OCI-LY7 (cell line): ENCODE results near the gene KCNQ1. TPM values are rescaled to one million over a fixed set of nuclear protein-coding genes. Genes with fewer than 3 reads are reported as not detected.

Experiments used
- BruUV-seq: library from RNA; stranded (reverse); fragments of 400-500 nt; replicated peaks from 2 replicates; lab custom pipeline; 2021; lab: Mats Ljungman, UMichigan
- CTCF ChIA-PET: fragments of 300-600 bp; sonication (Branson Sonifier 250); formaldehyde crosslinking; loops from one replicate; lab custom pipeline; 2022; ENCODE audit warnings: antibody characterized with exemption; ENCODE audit not compliant: unreplicated experiment; lab: Charles Lee
- POLR2A ChIA-PET: fragments of 300-600 bp; sonication (Branson Sonifier 250); formaldehyde crosslinking; loops from one replicate; lab custom pipeline; 2022; ENCODE audit warnings: antibody characterized with exemption; lab: Charles Lee
- DNase-seq: peaks from one replicate; pipeline ENCODE4 v3.0.0-alpha.2; 2015; ENCODE audit warnings: low spot score
- H2AFZ ChIP-seq: fragments of 200-600 bp; sonication (generic), shearing (Covaris generic); 2 replicates; pipeline ENCODE4 v1.6.1; 2014; ENCODE audit warnings: mild to moderate bottlenecking, antibody characterized with exemption, low read length, moderate library complexity
- H3K27ac ChIP-seq: fragments of 200-600 bp; sonication (generic); 2 replicates; pipeline ENCODE4 v1.5.1; 2014; ENCODE audit warnings: mixed run types, low read depth, mild to moderate bottlenecking, moderate library complexity, low read length, inconsistent platforms; ENCODE audit not compliant: poor library complexity, severe bottlenecking
- H3K36me3 ChIP-seq: fragments of 200-600 bp; sonication (generic); 2 replicates; pipeline ENCODE4 v1.6.1; 2014; ENCODE audit warnings: mild to moderate bottlenecking, antibody characterized with exemption, low read length, moderate library complexity, mixed read lengths; ENCODE audit not compliant: insufficient read depth
- H3K4me1 ChIP-seq: fragments of 200-600 bp; sonication (generic); 2 replicates; pipeline ENCODE4 v1.5.1; 2014; ENCODE audit warnings: mild to moderate bottlenecking, low read length; ENCODE audit not compliant: insufficient read depth, poor library complexity, severe bottlenecking
- H3K4me2 ChIP-seq: fragments of 200-600 bp; sonication (generic); 2 replicates; pipeline ENCODE4 v1.6.1; 2014; ENCODE audit warnings: mild to moderate bottlenecking, low read length
- H3K4me3 ChIP-seq: fragments of 200-600 bp; sonication (generic); 2 replicates; pipeline ENCODE4 v1.5.1; 2014; ENCODE audit warnings: mild to moderate bottlenecking, low read depth, low read length; ENCODE audit not compliant: poor library complexity, severe bottlenecking
- H3K79me2 ChIP-seq: fragments of 200-600 bp; sonication (generic); 2 replicates; pipeline ENCODE4 v1.6.1; 2016; ENCODE audit warnings: low read depth, mild to moderate bottlenecking, low read length, moderate library complexity, mixed read lengths; ENCODE audit not compliant: insufficient read depth
- H3K9me2 ChIP-seq: fragments of 200-600 bp; sonication (generic); 2 replicates; pipeline ENCODE4 v1.6.1; 2016; ENCODE audit warnings: mild to moderate bottlenecking, low read length, mixed read lengths; ENCODE audit not compliant: insufficient read depth
- H3K9me3 ChIP-seq: fragments of 200-600 bp; sonication (generic); 2 replicates; pipeline ENCODE4 v1.6.1; 2014; ENCODE audit warnings: mild to moderate bottlenecking, mixed run types, low read length, mixed read lengths
- H4K20me1 ChIP-seq: fragments of 200-600 bp; sonication (generic); 2 replicates; pipeline ENCODE4 v1.6.1; 2014; ENCODE audit warnings: mild to moderate bottlenecking, antibody characterized with exemption, low read length, moderate library complexity, mixed read lengths; ENCODE audit not compliant: insufficient read depth
- EZH2phosphoT487 ChIP-seq: fragments of 200-600 bp; sonication (generic); IDR thresholded peaks from 2 replicates; pipeline ENCODE4 v1.6.1; 2018; ENCODE audit warnings: low read depth, borderline replicate concordance, mild to moderate bottlenecking, mixed run types, antibody characterized with exemption, low read length, moderate library complexity, mixed read lengths
- intact Hi-C: fragments of 100-400 bp; cut with micrococcal nuclease; formaldehyde crosslinking; loops from one replicate; pipeline ENCODE4 v1.10.0; 2022; ENCODE audit not compliant: unreplicated experiment
- total RNA-seq, 2 experiments: library from RNA; depleted of rRNA in 1 of 2; stranded (reverse); fragments of >200 nt in 1 of 2; shearing (Covaris generic) in 1 of 2; gene quantifications; 2 replicates each; pipeline ENCODE4 v1.2.3, GENCODE V29; 2014 to 2022
- TF ChIP-seq, protein P1 (sequence below): fragments of 200-600 bp; sonication (generic); conservative IDR thresholded peaks from 2 replicates; pipeline ENCODE4 v1.5.1; 2014; ENCODE audit warnings: mild to moderate bottlenecking, antibody characterized with exemption, low read length, moderate library complexity, mixed read lengths

KCNQ1 gene
- total RNA-seq, 2 experiments from 2014 or later: 0.22 to 1.3 TPM

DNA sequence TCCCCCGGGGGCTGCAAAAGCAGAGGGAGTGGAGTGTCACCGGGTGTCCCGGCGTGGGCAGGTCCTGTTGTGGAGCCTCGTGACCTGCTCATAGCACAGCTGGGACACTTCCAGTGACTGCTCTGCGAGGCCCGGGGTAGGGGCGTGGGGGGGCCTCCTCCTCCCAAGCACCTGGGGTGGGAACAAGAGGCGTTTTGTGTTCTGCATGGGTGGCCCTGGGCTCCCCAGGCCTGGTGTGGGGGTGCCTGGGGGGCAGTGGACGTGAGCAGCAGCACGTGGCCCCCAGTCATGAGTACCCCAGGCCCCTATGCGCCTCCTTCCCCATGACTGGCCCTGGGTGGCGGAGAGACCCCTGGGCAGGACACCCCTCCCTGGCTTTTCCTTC lies 104.7 kb downstream of the KCNQ1 start:
- no peak overlapping the region for H2AFZ ChIP-seq
- intact Hi-C loops: no loop called here
- H3K9me3 ChIP-seq: no peaks in the 10 kb centered on the region
- no peak overlapping the region for H3K4me2 ChIP-seq
- no TSS peak for BruUV-seq
- H3K4me1 ChIP-seq: no peaks in the 10 kb centered on the region
- no peaks in the 10 kb centered on the region for H3K79me2 ChIP-seq
- DNase-seq: no peak
- no peak overlapping the region for H3K27ac ChIP-seq
- no peak for TF ChIP-seq EZH2phosphoT487
- TF ChIP-seq, protein P1, sequence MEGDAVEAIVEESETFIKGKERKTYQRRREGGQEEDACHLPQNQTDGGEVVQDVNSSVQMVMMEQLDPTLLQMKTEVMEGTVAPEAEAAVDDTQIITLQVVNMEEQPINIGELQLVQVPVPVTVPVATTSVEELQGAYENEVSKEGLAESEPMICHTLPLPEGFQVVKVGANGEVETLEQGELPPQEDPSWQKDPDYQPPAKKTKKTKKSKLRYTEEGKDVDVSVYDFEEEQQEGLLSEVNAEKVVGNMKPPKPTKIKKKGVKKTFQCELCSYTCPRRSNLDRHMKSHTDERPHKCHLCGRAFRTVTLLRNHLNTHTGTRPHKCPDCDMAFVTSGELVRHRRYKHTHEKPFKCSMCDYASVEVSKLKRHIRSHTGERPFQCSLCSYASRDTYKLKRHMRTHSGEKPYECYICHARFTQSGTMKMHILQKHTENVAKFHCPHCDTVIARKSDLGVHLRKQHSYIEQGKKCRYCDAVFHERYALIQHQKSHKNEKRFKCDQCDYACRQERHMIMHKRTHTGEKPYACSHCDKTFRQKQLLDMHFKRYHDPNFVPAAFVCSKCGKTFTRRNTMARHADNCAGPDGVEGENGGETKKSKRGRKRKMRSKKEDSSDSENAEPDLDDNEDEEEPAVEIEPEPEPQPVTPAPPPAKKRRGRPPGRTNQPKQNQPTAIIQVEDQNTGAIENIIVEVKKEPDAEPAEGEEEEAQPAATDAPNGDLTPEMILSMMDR: no peak
- no peak overlapping the region for H3K4me3 ChIP-seq
- H4K20me1 ChIP-seq: no peaks in the 10 kb centered on the region
- CTCF ChIA-PET: no interaction called here
- no peaks in the 10 kb centered on the region for H3K9me2 ChIP-seq
- no peaks in the 10 kb centered on the region for H3K36me3 ChIP-seq
- POLR2A ChIA-PET: no interaction called here

DNA sequence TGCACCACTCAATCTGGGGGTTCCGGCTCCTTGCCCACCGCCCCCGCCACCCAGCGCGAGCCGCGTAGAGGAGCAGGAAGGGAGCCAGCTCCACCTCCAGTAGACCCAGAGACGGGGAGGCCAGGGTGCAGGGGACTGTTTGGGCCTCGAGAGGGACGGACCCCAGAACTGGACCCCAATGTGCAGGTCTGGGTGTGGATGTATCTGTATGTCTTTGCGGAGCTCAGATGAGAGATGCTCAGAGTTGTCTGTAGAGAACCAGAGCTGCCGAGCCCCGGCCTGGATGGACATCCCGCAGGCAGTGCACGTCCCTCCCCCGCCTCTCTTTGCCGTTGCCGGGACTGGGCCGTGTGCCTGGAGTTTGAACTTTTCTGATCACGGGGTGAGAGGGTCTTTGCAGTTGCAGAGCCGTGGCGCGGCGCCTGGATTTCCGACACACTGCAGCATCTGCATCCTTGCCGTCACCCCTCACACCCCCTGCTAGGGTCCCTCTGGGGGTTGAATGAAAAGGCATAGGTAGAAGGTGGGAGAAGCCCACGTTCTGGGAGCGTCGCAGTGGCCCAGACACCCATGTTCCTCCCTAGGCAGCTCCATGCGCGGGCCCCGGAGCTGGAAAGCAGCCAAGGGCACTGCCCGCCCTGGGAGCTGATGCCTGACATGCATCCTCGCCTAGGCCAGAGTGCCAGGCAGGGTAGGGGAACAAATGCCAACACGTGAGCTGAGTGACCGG lies 105.2 kb downstream of the KCNQ1 start:
- Histone ChIP-seq H3K9me3 (no peaks in the 10 kb centered on the region), H3K4me1 (no peaks in the 10 kb centered on the region), H4K20me1 (no peaks in the 10 kb centered on the region), H2AFZ (no peak overlapping the region), H3K27ac (no peak overlapping the region), H3K4me2 (no peak overlapping the region), H3K4me3 (no peak overlapping the region), H3K9me2 (no peaks in the 10 kb centered on the region), H3K79me2 (no peaks in the 10 kb centered on the region), H3K36me3 (no peaks in the 10 kb centered on the region)
- ChIA-PET POLR2A (interaction anchor here (1.0 kb wide), 1 partner anchor 259 kb away, joined by 3 read pairs; no protein-coding TSS in a partner anchor), CTCF (no interaction called here)
- intact Hi-C loops: no loop called here
- no peak for DNase-seq
- no TSS peak for BruUV-seq
- TF ChIP-seq EZH2phosphoT487: no peak
- TF ChIP-seq, protein P1: no peak

DNA sequence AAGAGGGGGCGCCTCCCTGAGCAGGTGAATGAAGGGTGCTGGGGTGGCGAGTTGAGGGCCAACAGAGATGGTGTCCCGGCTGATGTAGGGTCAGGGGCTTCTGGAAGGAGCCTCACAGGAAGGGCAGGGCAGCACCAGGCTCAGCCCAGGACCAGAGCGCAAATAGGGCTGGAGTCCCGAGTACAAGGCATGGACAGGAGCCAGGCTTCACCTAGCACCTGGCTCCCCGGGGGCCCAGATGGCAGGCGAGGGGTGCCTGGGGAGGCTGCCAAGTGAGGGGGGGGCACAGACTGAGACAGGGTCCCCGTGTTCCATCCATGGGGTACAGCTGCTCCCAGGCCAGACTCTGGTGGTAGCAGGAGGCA lies 105.8 kb downstream of the KCNQ1 start:
- ChIA-PET CTCF (no interaction called here), POLR2A (interaction anchor here (1.0 kb wide), 1 partner anchor 259 kb away, joined by 3 read pairs; no protein-coding TSS in a partner anchor)
- H3K4me2 ChIP-seq: no peak overlapping the region
- no peaks in the 10 kb centered on the region for H3K9me2 ChIP-seq
- no peak for DNase-seq
- no peaks in the 10 kb centered on the region for H3K4me1 ChIP-seq
- intact Hi-C loops: no loop called here
- TF ChIP-seq EZH2phosphoT487: no peak
- TF ChIP-seq, protein P1: no peak
- H3K79me2 ChIP-seq: no peaks in the 10 kb centered on the region
- H3K27ac ChIP-seq: no peak overlapping the region
- no peaks in the 10 kb centered on the region for H4K20me1 ChIP-seq
- H3K36me3 ChIP-seq: no peaks in the 10 kb centered on the region
- BruUV-seq: no TSS peak
- no peak overlapping the region for H3K4me3 ChIP-seq
- H2AFZ ChIP-seq: no peak overlapping the region
- H3K9me3 ChIP-seq: no peaks in the 10 kb centered on the region
